ENCODE results near the gene SST.

SST gene

DNA sequence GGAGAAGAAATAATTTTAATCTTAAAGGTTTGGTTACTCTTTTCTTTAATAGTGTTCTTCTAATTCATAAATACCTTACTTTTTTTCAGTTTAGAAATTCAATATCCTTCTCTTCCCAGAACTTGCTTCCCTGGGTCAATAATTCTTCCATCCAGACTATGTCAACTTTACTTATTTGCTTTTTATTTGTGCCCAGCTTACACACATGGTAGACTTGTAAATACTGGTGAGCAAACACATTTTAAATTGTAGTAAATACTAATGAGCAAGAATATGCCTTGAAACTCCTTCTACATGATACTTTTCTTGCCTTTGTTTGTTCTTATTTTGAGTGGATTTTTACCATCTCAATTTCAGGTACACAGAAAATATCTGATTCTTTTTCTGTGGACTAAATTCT, 33.7 kb downstream of the SST start:
- Histone ChIP-seq H3K4me2 (ENCODE audit: low read length) (no peak overlapping the region), H3K4me3 (ENCODE audit: low read length) (no peak overlapping the region), H3K27ac (ENCODE audit: low read length) (no peak overlapping the region), H3K27me3 (ENCODE audit: low read depth, low read length) (peaks cover 27% of the 10 kb centered on the region), H2AFZ (ENCODE audit: low read depth, low read length) (no peak overlapping the region), H4K20me1 (ENCODE audit: insufficient read depth, low read length) (no peaks in the 10 kb centered on the region), H3K9ac (ENCODE audit: low read length) (no peak overlapping the region), H3K36me3 (replicated peaks; ENCODE audit: low read depth, low read length) (no peaks in the 10 kb centered on the region), H3K9me3 (ENCODE audit: insufficient read depth, low read length) (no peaks in the 10 kb centered on the region), H3K4me1 (ENCODE audit: low read length) (peaks cover 4% of the 10 kb centered on the region; the same call in 1 of the 2 replicates), H3K79me2 (ENCODE audit: low read length) (no peaks in the 10 kb centered on the region)
- TF ChIP-seq EZH2phosphoT487 (IDR thresholded peaks at IDR 0.05; ENCODE audit: low read depth) (no peak), CTCF (IDR thresholded peaks at IDR 0.05; ENCODE audit: low read depth, low read length) (no peak)

- no peaks in the 10 kb centered on the region for H3K9me3 ChIP-seq (ENCODE audit: insufficient read depth, low read length)
- H3K27ac ChIP-seq (ENCODE audit: low read length) = no peak overlapping the region
- H3K79me2 ChIP-seq (ENCODE audit: low read length) = no peaks in the 10 kb centered on the region
- H3K4me1 ChIP-seq (ENCODE audit: low read length) = peaks cover 16% of the 10 kb centered on the region
- TF ChIP-seq CTCF (IDR thresholded peaks at IDR 0.05; ENCODE audit: low read depth, low read length) (no peak), EZH2phosphoT487 (IDR thresholded peaks at IDR 0.05; ENCODE audit: low read depth) (no peak)
- H3K27me3 ChIP-seq (ENCODE audit: low read depth, low read length) = peaks cover 6% of the 10 kb centered on the region; the same call in 1 of the 2 replicates
- no peak overlapping the region for H3K4me2 ChIP-seq (ENCODE audit: low read length)
- H3K4me3 ChIP-seq (ENCODE audit: low read length) = no peak overlapping the region
- H4K20me1 ChIP-seq (ENCODE audit: insufficient read depth, low read length) = no peaks in the 10 kb centered on the region
- H2AFZ ChIP-seq (ENCODE audit: low read depth, low read length) = no peak overlapping the region
- H3K9ac ChIP-seq (ENCODE audit: low read length) = no peak overlapping the region
- H3K36me3 ChIP-seq (replicated peaks; ENCODE audit: low read depth, low read length) = no peaks in the 10 kb centered on the region
Observed at GRCh38 chr3:187630404-187630803, 39.8 kb downstream of the SST start.

GRCh38 chr3:187629711-187630110, 40.5 kb downstream of the SST start:
- Histone ChIP-seq H3K9ac (ENCODE audit: low read length) (no peak overlapping the region), H3K79me2 (ENCODE audit: low read length) (no peaks in the 10 kb centered on the region), H3K36me3 (replicated peaks; ENCODE audit: low read depth, low read length) (no peaks in the 10 kb centered on the region), H4K20me1 (ENCODE audit: insufficient read depth, low read length) (no peaks in the 10 kb centered on the region), H3K9me3 (ENCODE audit: insufficient read depth, low read length) (no peaks in the 10 kb centered on the region), H3K4me2 (ENCODE audit: low read length) (no peak overlapping the region), H3K4me1 (ENCODE audit: low read length) (peaks cover 16% of the 10 kb centered on the region), H3K27ac (ENCODE audit: low read length) (no peak overlapping the region), H3K4me3 (ENCODE audit: low read length) (no peak overlapping the region), H2AFZ (ENCODE audit: low read depth, low read length) (no peak overlapping the region), H3K27me3 (ENCODE audit: low read depth, low read length) (peaks cover 11% of the 10 kb centered on the region)
- TF ChIP-seq EZH2phosphoT487 (IDR thresholded peaks at IDR 0.05; ENCODE audit: low read depth) = no peak
- no peak for TF ChIP-seq CTCF (IDR thresholded peaks at IDR 0.05; ENCODE audit: low read depth, low read length)

DNA sequence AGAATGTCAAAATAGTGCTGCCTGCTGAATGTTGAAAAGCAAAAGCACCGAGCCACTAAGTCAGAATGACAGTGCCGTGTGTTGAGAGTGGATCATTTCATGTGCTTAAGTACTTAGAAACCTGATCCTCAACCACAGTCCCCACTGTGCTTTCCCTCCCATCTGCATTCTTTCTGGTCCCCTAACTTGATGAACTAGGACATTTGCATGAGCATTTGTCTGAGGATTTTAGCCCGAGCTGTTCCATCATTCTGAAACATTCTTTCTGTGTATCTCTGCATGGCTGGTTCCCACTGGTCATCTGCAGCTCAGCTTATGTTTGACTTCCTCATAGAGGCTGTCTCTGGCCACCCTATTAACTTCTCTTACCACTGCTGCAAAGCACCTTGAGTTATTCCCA, 42.0 kb downstream of the SST start:
- Histone ChIP-seq H3K4me2 (ENCODE audit: low read length) (peak overlapping the region; percentile 51), H3K27ac (ENCODE audit: low read length) (no peak overlapping the region), H3K9ac (ENCODE audit: low read length) (no peak overlapping the region), H3K9me3 (ENCODE audit: insufficient read depth, low read length) (no peaks in the 10 kb centered on the region), H3K4me1 (ENCODE audit: low read length) (peaks cover 22% of the 10 kb centered on the region), H3K36me3 (replicated peaks; ENCODE audit: low read depth, low read length) (no peaks in the 10 kb centered on the region), H3K4me3 (ENCODE audit: low read length) (peak overlapping the region; percentile 20; the same call in 1 of the 2 replicates), H3K27me3 (ENCODE audit: low read depth, low read length) (peaks cover 27% of the 10 kb centered on the region), H3K79me2 (ENCODE audit: low read length) (no peaks in the 10 kb centered on the region), H4K20me1 (ENCODE audit: insufficient read depth, low read length) (no peaks in the 10 kb centered on the region), H2AFZ (ENCODE audit: low read depth, low read length) (no peak overlapping the region)
- TF ChIP-seq CTCF (IDR thresholded peaks at IDR 0.05; ENCODE audit: low read depth, low read length) = no peak
- TF ChIP-seq EZH2phosphoT487 (IDR thresholded peaks at IDR 0.05; ENCODE audit: low read depth) = no peak
